Large intestine (tissue), 3 donors: Measurements from ENCODE around the gene ANO2. TPM values are rescaled to one million over a fixed set of nuclear protein-coding genes. Genes with fewer than 3 reads are reported as not detected.

Experiments used
- DNase-seq, 2 donors: peaks; one replicate each; pipeline versions ENCODE4 v3.0.0 to v3.0.0-alpha.2; 2013
- H3K27ac ChIP-seq: one replicate; pipeline ENCODE4 v1.5.1; 2013; ENCODE audit warnings: low read length
- H3K27me3 ChIP-seq: 2 replicates; pipeline ENCODE4 v1.6.1; 2013; ENCODE audit warnings: low read length; ENCODE audit not compliant: control insufficient read depth, insufficient read depth
- H3K36me3 ChIP-seq: 2 replicates; pipeline ENCODE4 v1.6.1; 2013; ENCODE audit warnings: low read length; ENCODE audit not compliant: control insufficient read depth, insufficient read depth
- H3K4me1 ChIP-seq: one replicate; pipeline ENCODE4 v1.6.1; 2013; ENCODE audit warnings: low read length; ENCODE audit not compliant: control insufficient read depth, insufficient read depth
- H3K4me3 ChIP-seq: one replicate; pipeline ENCODE4 v1.5.1; 2013; ENCODE audit warnings: low read length
- H3K9me3 ChIP-seq: one replicate; pipeline ENCODE4 v1.6.1; 2013; ENCODE audit warnings: mild to moderate bottlenecking, low read depth, low read length, moderate library complexity; ENCODE audit not compliant: control insufficient read depth
- WGBS: methylation state at CpG from one replicate; pipeline ENCODE4 v1.1.5; 2013; ENCODE audit warnings: low lambda C conversion rate; ENCODE audit not compliant: insufficient coverage; 5-methylcytosine and 5-hydroxymethylcytosine counted together
- polyA plus RNA-seq: library from polyadenylated mRNA; unstranded; fragments of 120-200 nt; gene quantifications from one replicate; pipeline ENCODE4 v1.2.1, GENCODE V29; 2013

The ANO2 gene
- polyA plus RNA-seq, 1 donor: 2.7 TPM

DNA sequence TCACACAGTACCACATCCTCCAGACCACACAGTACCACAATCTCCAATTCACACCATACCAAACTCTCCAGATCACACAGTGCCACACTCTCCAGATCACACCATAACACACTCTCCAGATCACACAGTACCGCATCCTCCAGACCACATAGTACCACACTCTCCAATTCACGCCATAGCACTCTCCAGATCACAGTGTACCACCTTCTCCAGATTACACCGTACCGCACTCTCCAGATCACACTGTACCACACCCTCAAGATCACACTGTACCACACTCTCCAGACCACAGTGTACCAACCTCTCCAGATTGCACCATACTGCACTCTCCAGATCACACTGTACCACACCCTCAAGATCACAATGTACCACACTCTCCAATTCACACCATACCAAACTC is 328.2 kb downstream of the ANO2 start:
- no peak overlapping the region for H3K4me3 ChIP-seq
- DNase-seq: no peak
- H3K27ac ChIP-seq: no peak overlapping the region
- WGBS: 100% methylated on average over 2 of the region's 4 CpGs
- no peaks in the 10 kb centered on the region for H3K36me3 ChIP-seq
- no peaks in the 10 kb centered on the region for H3K9me3 ChIP-seq
- H3K27me3 ChIP-seq: no peaks in the 10 kb centered on the region
- H3K4me1 ChIP-seq: no peaks in the 10 kb centered on the region

DNA sequence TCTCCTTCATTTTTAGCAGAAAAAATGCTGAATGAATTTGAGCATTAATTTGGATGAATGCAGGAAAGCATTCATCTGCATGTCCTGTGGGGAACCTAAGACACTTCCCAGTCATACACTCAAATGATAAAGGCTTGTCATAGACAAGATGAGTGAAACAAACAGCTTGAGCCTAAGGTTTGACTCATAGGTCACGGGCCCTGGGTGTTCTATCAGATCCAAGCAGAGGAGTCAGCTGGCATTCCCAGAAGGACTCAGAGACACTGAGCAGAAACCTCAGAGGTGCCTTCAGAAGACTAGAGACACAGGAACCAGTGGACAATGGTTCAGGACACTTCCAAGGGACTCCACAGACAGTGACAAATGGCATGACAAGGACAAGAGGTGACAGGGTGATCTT is 329.3 kb downstream of the ANO2 start:
- H3K27me3 ChIP-seq: no peaks in the 10 kb centered on the region
- no peaks in the 10 kb centered on the region for H3K4me1 ChIP-seq
- H3K4me3 ChIP-seq: no peak overlapping the region
- no peaks in the 10 kb centered on the region for H3K9me3 ChIP-seq
- no peak for DNase-seq
- WGBS: no CpG with 5 or more reads among the region's 1 CpG
- no peaks in the 10 kb centered on the region for H3K36me3 ChIP-seq
- no peak overlapping the region for H3K27ac ChIP-seq

DNA sequence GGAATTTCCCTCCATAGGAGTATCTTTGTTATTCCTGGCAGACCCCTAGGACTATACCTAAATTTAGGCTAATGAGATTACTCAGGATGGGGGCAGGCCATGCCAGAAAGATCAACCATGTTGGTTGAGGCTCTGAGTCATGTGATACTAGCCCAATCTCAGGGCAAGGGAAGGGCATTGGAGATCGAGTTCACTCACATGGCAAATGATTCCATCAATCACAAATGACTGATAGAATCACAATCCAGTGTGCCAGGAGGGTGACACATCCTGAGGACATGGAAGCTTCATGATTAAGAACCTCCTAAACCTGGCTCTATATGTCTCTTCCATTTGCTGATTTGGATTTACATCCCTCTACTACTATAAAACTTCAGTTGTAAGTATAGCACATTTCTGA is 330.8 kb downstream of the ANO2 start:
- Histone ChIP-seq H3K4me1 (no peaks in the 10 kb centered on the region), H3K4me3 (no peak overlapping the region), H3K27ac (no peak overlapping the region), H3K9me3 (no peaks in the 10 kb centered on the region), H3K36me3 (no peaks in the 10 kb centered on the region), H3K27me3 (no peaks in the 10 kb centered on the region)
- no CpG with 5 or more reads among the region's 1 CpG for WGBS
- no peak for DNase-seq

DNA sequence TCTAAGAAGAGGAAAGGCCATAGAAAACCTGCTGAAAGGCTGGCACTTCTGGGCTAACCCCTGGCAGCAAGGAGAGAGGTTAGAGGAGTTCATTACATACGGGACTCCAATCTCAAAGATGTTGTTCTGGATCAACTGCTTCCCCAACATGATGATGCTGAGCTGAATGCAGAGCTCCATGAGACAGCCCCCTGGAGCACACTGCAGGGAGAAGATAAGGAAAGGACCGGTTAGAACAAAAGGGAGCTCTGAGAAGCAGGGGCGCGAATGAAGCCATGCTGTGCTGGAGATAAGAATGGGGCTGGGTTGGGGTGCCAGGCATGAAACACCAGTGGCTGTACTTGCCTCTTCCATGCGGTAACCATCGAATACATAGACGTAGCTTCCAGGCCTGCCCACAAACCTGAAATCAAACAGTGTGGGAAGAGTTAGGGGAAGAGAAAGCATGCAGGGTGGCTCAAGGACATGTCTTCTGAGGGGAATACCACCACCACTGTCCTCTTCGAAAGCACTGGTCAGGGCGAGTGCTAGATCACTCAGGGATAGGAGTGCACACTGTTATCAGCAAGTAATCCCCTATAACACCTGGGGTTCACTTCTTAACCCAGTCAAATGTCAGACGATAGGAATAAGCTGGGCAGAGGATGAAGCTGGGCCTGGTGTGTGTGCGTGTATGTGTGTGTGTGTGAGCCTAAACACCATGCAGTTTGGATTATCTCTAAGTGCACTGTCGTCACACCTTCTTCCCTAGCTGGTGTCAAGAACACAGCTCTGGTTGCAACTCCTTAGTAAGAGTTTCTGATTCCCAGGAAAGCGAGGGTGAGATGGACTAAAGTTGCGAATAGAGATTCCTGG is 332.3 kb downstream of the ANO2 start:
- H3K4me3 ChIP-seq: no peak overlapping the region
- DNase-seq: no peak
- H3K9me3 ChIP-seq: no peaks in the 10 kb centered on the region
- no peak overlapping the region for H3K27ac ChIP-seq
- no peaks in the 10 kb centered on the region for H3K27me3 ChIP-seq
- no peaks in the 10 kb centered on the region for H3K4me1 ChIP-seq
- no peaks in the 10 kb centered on the region for H3K36me3 ChIP-seq
- WGBS: 100% methylated on average over 1 of the region's 14 CpGs

DNA sequence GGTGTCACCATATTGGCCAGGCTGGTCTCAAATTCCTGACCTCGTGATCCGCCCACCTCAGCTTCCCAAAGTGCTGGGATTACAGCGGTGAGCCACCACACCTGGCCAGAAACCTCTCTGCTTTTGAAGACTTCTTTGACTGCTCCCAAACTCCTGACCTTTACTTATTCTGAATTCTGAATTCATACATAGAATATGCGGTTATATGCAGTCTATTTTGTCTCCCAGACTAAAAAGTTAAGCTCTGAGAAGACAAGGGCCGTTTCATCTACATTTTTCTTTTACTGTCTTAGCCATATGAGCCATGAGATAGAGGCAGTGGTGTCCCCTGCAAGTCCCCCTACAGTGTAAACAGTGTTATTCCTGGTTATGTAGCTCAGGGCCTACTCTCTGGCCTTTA is 333.9 kb downstream of the ANO2 start:
- 80% methylated on average over 2 of the region's 5 CpGs for WGBS
- Histone ChIP-seq H3K27me3 (no peaks in the 10 kb centered on the region), H3K4me1 (no peaks in the 10 kb centered on the region), H3K27ac (no peak overlapping the region), H3K9me3 (no peaks in the 10 kb centered on the region), H3K36me3 (no peaks in the 10 kb centered on the region), H3K4me3 (no peak overlapping the region)
- no peak for DNase-seq

DNA sequence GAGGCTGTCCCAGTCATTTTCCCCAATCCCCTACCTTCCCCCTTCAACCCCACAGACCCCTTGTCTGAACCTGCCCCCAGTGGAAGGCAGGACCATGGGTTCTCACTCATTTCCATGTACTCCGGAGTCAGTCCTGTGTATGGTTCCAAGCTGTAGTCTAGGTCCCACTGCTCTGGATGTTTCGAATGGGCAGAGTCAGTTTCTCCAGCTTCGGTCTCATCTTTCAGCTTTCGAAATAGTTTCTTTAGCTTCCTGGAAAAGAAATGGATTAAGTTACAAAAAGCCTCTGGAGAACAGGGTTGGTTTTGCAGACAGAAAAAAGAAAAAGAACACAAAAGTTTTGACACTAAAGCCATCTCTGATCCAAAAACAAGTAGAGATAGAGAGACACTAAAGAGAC is 345.7 kb downstream of the ANO2 start:
- Histone ChIP-seq H3K36me3 (no peaks in the 10 kb centered on the region), H3K4me3 (no peak overlapping the region), H3K27ac (no peak overlapping the region), H3K27me3 (peaks cover 3% of the 10 kb centered on the region), H3K9me3 (no peaks in the 10 kb centered on the region), H3K4me1 (no peaks in the 10 kb centered on the region)
- DNase-seq: no peak
- no CpG with 5 or more reads among the region's 4 CpGs for WGBS

DNA sequence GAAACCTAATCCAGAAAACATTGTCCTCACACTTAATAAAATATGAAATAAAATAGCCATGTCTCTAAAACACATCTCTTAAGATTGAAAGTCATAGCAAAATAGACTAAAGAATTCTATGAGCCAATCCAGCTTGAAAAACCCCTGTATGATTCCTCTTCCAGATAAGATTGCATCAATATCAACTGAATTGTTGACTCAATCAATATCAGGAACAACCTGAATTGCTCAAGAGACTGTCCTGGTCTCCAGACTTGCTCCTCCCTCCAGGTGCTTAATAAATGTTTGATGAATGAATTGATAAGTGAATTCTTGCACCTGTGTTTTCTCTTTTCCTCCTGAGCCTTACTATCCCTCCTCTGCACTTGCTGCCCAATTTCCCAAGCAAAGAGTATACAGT is 351.1 kb downstream of the ANO2 start:
- H3K36me3 ChIP-seq: no peaks in the 10 kb centered on the region
- H3K27ac ChIP-seq: no peak overlapping the region
- no peaks in the 10 kb centered on the region for H3K4me1 ChIP-seq
- H3K4me3 ChIP-seq: no peak overlapping the region
- DNase-seq: no peak
- H3K27me3 ChIP-seq: no peaks in the 10 kb centered on the region
- H3K9me3 ChIP-seq: no peaks in the 10 kb centered on the region

DNA sequence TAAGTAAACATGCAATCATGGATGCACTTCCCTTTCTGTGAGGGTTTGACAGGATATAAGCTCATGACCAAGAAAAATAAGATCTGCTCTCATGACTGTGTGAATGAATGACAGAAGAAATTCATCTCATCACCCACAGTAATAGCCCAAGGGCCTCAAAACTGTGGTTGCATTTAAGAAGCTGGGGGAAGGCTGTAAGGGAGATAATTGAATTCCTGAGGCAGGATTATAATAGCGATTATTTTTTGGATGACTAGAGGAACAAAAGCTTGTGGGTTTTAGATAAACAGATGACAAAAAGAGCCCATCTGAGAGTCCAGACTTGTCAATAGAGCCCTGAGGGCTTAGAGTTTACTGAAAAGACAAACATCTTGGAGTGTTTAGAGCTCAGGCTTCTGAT is 352.0 kb downstream of the ANO2 start:
- Histone ChIP-seq H3K9me3 (no peaks in the 10 kb centered on the region), H3K36me3 (no peaks in the 10 kb centered on the region), H3K4me3 (no peak overlapping the region), H3K4me1 (no peaks in the 10 kb centered on the region), H3K27ac (no peak overlapping the region), H3K27me3 (no peaks in the 10 kb centered on the region)
- WGBS: 90% methylated on average over 1 of the region's 1 CpG
- DNase-seq: no peak

DNA sequence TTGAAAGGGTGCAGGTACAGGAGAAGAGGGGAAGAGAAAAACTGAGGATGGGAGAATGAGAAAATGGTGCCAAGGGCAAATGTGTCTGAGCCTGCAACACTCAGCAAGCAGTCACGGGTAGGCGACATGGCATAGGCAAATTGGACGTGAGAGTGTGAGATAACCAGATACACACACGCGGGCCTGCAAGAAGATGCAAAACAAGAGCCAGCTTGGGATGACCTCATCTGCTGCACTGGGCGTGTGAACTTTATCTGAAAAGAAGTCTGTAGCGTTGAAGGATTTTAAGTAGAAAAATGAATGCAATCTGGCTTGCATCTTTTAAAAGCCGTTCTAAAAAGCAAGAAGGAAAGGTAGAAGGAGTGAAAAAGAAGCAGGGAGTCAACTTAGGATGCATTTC is 352.7 kb downstream of the ANO2 start:
- H3K27me3 ChIP-seq: no peaks in the 10 kb centered on the region
- no peak for DNase-seq
- 100% methylated on average over 1 of the region's 8 CpGs for WGBS
- no peaks in the 10 kb centered on the region for H3K9me3 ChIP-seq
- H3K36me3 ChIP-seq: no peaks in the 10 kb centered on the region
- H3K4me1 ChIP-seq: no peaks in the 10 kb centered on the region
- H3K4me3 ChIP-seq: no peak overlapping the region
- no peak overlapping the region for H3K27ac ChIP-seq

DNA sequence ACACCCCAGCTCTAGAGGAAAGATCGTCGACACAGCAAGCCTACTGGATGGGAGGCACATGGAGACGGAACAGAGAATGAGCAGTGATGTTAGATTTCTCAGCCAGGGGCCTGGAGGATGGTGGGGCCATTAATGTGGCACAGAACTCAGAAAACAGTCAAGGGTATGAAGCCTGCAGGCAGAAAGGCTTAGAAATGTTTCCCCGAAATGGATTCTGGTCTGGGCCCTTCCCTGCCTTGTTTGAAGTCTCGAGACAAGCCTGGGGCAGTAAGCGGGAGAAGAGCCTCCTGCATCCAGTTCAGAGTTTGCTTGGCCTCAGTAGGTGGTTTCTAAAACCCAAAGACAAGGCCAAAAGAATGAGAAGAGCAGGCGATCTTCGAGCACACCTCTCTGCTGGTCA is 354.7 kb downstream of the ANO2 start:
- Histone ChIP-seq H3K9me3 (no peaks in the 10 kb centered on the region), H3K4me3 (no peak overlapping the region), H3K36me3 (no peaks in the 10 kb centered on the region), H3K27ac (no peak overlapping the region), H3K4me1 (no peaks in the 10 kb centered on the region), H3K27me3 (no peaks in the 10 kb centered on the region)
- DNase-seq: no peak
- no CpG with 5 or more reads among the region's 8 CpGs for WGBS

DNA sequence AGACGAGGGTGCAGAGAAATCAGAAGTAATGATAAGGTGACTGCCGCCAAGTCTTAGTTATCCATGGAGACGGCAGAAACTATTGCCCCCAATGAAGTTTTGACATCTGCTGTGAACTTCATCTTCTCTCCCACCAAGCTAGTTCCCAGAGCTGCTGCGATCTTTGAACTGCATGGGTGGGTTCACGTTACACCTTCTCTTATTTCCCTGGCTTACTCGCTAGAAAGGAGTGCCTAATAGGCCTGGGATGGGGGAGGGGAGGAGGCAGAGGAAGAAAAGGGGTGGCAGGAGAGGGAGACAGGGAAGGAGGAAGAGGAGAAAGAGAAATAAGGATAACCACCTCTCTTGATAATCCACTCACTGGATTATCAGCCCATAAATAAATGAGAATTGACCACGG is 356.0 kb downstream of the ANO2 start:
- no peak overlapping the region for H3K4me3 ChIP-seq
- no peaks in the 10 kb centered on the region for H3K4me1 ChIP-seq
- no peaks in the 10 kb centered on the region for H3K9me3 ChIP-seq
- DNase-seq: no peak
- no peak overlapping the region for H3K27ac ChIP-seq
- H3K36me3 ChIP-seq: no peaks in the 10 kb centered on the region
- WGBS: 67% methylated on average over 3 of the region's 7 CpGs
- no peaks in the 10 kb centered on the region for H3K27me3 ChIP-seq
